Esophagus muscularis mucosa (tissue), 3 donors: ENCODE measurements around the gene BOLA2B.

Experiments used
- CTCF ChIP-seq, 3 experiments: fragments of 200-600 bp in 2 of 3; fragments of 450-650 bp in 1 of 3; sonication (generic) in 2 of 3; IDR thresholded peaks; one replicate each; pipeline ENCODE4 v1.5.1; 2017 to 2019; ENCODE audit warnings: antibody characterized with exemption in 3 of 3, mild to moderate bottlenecking in 2 of 3, moderate library complexity in 1 of 3
- POLR2A ChIP-seq: fragments of 450-650 bp; IDR thresholded peaks from one replicate; pipeline ENCODE4 v1.6.1; 2017; ENCODE audit warnings: antibody characterized with exemption, moderate library complexity, mild to moderate bottlenecking, low read depth
- POLR2AphosphoS5 ChIP-seq, 2 donors: sonication (generic); formaldehyde crosslinking; IDR thresholded peaks; one replicate each; pipeline ENCODE4 v1.6.1; 2017; ENCODE audit warnings: antibody characterized with exemption in 2 of 2

- TF ChIP-seq POLR2A (no peak), CTCF (IDR thresholded peaks at IDR 0.05) (no peak), POLR2AphosphoS5 (IDR thresholded peaks at IDR 0.05) (no peak)
Measured at GRCh38 chr16:30184096-30184890, 9.2 kb downstream of the BOLA2B start.
